Hepatocyte (in vitro differentiated cells): ENCODE results near the gene NAPA.

Experiments used
- CTCF ChIP-seq: fragments of 200-600 bp; sonication (generic); IDR thresholded peaks from 2 replicates; pipeline ENCODE4 v1.5.1; 2016; ENCODE audit warnings: antibody characterized with exemption, mild to moderate bottlenecking; ENCODE audit not compliant: poor library complexity
- EZH2 ChIP-seq: fragments of 200-600 bp; sonication (generic); IDR thresholded peaks from 2 replicates; pipeline ENCODE4 v1.6.1; 2016; ENCODE audit warnings: antibody characterized with exemption, mild to moderate bottlenecking, borderline replicate concordance

GRCh38 chr19:47509170-47509847 is 5.6 kb downstream of the NAPA start:
- TF ChIP-seq CTCF (no peak), EZH2 (no peak)
